Calu3 (cell line): Measurements from ENCODE around the gene GALNTL6. TPM values are rescaled to one million over a fixed set of nuclear protein-coding genes. Genes with fewer than 3 reads are reported as not detected.
"Not testable (repeated sequence)": the region's sequence is repeated elsewhere in the genome, so short reads cannot be mapped to it uniquely, and the experiment has no call there.

ENCODE experiments used
- BruUV-seq: library from RNA; stranded (reverse); fragments of 400-500 nt; replicated peaks from 2 replicates; lab custom pipeline; 2021; lab: Mats Ljungman, UMichigan
- CTCF ChIA-PET: fragments of 300-600 bp; sonication (Branson Sonifier 250); formaldehyde crosslinking; loops from one replicate; lab custom pipeline; 2022; ENCODE audit warnings: antibody characterized with exemption; lab: Charles Lee
- DNase-seq: peaks from one replicate; pipeline ENCODE4 v3.0.0; 2022
- H3K27ac Mint-ChIP-seq: one replicate; pipeline ENCODE4 v1.8.0; 2022; ENCODE audit warnings: mixed read lengths; ENCODE audit not compliant: unreplicated experiment
- H3K27me3 Mint-ChIP-seq: one replicate; pipeline ENCODE4 v1.8.0; 2022; ENCODE audit warnings: mixed read lengths; ENCODE audit not compliant: unreplicated experiment
- H3K36me3 Mint-ChIP-seq: one replicate; pipeline ENCODE4 v1.8.0; 2022; ENCODE audit warnings: mild to moderate bottlenecking, moderate library complexity, mixed read lengths; ENCODE audit not compliant: insufficient read depth, unreplicated experiment
- H3K4me1 Mint-ChIP-seq: one replicate; pipeline ENCODE4 v1.8.0; 2022; ENCODE audit warnings: mild to moderate bottlenecking, low read depth, mixed read lengths; ENCODE audit not compliant: unreplicated experiment
- H3K4me3 Mint-ChIP-seq: one replicate; pipeline ENCODE4 v1.8.0; 2022; ENCODE audit warnings: mild to moderate bottlenecking, low read depth, moderate library complexity, mixed read lengths; ENCODE audit not compliant: unreplicated experiment
- H3K9me3 Mint-ChIP-seq: one replicate; pipeline ENCODE4 v1.8.0; 2022; ENCODE audit warnings: low read depth, mixed read lengths; ENCODE audit not compliant: unreplicated experiment
- CTCF ChIP-seq: fragments of 200-600 bp; IDR thresholded peaks from one replicate; pipeline ENCODE4 v1.8.0; 2022; ENCODE audit warnings: antibody characterized with exemption; ENCODE audit not compliant: unreplicated experiment
- intact Hi-C: fragments of 100-400 bp; cut with micrococcal nuclease; formaldehyde crosslinking; loops from one replicate; pipeline ENCODE4 v1.10.0; 2022; ENCODE audit not compliant: unreplicated experiment
- total RNA-seq: library from RNA; stranded (reverse); gene quantifications from 2 replicates; pipeline ENCODE4 v1.2.3, GENCODE V29; 2022

The GALNTL6 gene
- total RNA-seq, 1 experiment from 2014 or later, result not detected

DNA sequence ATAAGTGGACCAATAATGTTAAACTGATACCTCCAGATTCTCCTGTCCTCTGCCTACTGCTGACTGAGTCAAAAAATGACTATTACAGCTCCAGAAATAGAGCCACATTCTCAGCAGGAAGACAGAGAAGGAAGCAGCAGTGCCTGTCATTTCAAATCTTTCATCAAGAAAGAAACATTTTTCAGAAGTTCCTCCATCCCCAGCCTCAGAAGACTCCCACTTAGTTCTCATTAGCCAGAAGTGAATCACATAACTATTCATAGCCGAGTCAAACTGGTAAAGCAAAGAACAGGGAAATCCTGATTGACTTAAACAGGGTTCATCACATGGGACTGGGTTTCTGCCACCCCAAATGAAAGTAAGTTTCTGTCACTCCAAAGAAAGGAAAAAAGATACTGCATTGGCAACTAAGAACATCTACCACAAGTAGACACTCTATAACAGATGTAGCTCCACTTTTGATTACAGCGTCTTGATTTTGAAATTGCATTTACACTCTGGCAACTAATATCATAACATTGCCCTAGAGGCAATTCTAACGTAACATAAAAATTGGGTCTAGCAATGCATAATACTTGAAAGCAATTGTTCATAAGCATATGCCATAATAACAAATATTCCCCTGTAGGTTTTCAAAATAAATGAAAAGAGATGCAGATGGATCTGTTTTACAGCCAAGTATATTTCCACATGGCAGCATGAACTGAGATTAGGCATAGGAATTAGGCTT, 599.8 kb downstream of the GALNTL6 start:
- TF ChIP-seq CTCF, result no peak
- no peaks in the 10 kb centered on the region for H3K4me1 Mint-ChIP-seq
- CTCF ChIA-PET, result no interaction called here
- no peak for DNase-seq
- no TSS peak for BruUV-seq
- H3K27ac Mint-ChIP-seq, result no peak overlapping the region
- H3K27me3 Mint-ChIP-seq, result no peaks in the 10 kb centered on the region
- no peak overlapping the region for H3K4me3 Mint-ChIP-seq
- intact Hi-C loops, result no loop called here
- H3K9me3 Mint-ChIP-seq, result no peaks in the 10 kb centered on the region
- H3K36me3 Mint-ChIP-seq, result no peaks in the 10 kb centered on the region

DNA sequence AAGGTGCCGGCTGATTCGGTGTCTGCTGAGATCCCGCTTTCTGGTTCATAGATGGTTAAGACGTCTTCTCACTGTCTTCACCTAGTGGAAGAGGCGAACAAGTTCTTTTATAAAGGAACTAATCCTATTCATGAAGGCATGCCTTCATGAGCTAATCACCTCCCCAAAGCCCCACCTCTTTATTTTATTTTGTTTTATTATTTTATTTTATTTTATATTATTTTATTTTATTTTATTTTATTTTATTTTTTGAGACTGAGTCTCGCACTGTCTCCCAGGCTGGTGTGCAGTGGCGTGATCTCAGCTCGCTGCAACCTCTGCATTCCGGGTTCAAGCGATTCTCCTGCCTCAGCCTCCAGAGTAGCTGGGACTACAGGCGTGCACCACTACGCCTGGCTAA, 615.8 kb downstream of the GALNTL6 start:
- DNase-seq, CTCF ChIA-PET, H3K27ac Mint-ChIP-seq, H3K27me3 Mint-ChIP-seq, H3K4me1 Mint-ChIP-seq, H3K36me3 Mint-ChIP-seq, BruUV-seq, H3K4me3 Mint-ChIP-seq, H3K9me3 Mint-ChIP-seq, intact Hi-C loops: not testable (repeated sequence)

- Mint-ChIP-seq H3K27me3 (no peaks in the 10 kb centered on the region), H3K4me3 (no peak overlapping the region), H3K36me3 (no peaks in the 10 kb centered on the region), H3K27ac (no peak overlapping the region), H3K4me1 (no peaks in the 10 kb centered on the region), H3K9me3 (no peaks in the 10 kb centered on the region)
- intact Hi-C loops, result no loop called here
- DNase-seq, result no peak
- CTCF ChIA-PET, result no interaction called here
- BruUV-seq, result no TSS peak
- no peak for TF ChIP-seq CTCF
Measured at GRCh38 chr4:172480471-172480870, 667.3 kb downstream of the GALNTL6 start.

DNA sequence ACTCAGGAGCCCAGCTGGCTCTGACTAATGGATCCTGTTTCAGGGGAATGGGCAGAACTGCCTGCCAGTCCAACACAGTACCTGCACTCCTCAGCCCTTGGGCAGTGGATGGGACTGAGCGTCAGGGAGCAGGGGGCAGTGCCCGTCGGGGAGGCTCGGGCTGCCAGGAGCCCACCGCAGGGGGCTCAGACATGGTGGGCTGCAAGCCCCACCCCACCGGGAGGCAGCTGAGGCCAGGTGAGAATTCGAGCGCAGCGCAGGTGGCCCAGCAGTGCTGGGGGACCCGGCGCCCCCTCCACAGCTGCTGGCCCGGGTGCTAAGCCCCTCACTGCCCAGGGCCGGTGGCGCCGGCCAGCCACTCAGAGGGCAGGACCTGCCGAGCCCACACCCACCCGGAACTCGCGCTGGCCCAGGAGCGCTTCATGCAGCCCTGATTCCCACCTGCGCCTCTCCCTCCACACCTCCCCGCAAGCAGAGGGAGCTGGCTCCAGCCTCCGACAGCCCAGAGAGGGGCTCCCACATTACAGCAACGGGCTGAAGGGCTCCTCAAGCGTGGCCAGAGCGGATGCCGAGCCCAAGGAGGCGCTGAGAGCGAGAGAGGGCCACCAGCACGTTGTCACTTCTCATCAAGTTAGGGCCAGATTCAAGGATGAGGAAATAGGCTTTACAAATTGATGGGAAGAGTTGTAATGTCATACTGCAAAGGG, 668.8 kb downstream of the GALNTL6 start:
- CTCF ChIA-PET, result no interaction called here

More for the DNA sequence above, 668.8 kb downstream of the GALNTL6 start:
- no peaks in the 10 kb centered on the region for H3K36me3 Mint-ChIP-seq
- no peaks in the 10 kb centered on the region for H3K27me3 Mint-ChIP-seq
- no peaks in the 10 kb centered on the region for H3K9me3 Mint-ChIP-seq
- no peak for TF ChIP-seq CTCF
- H3K27ac Mint-ChIP-seq, result no peak overlapping the region
- no peak overlapping the region for H3K4me3 Mint-ChIP-seq
- BruUV-seq, result no TSS peak
- DNase-seq, result no peak
- no peaks in the 10 kb centered on the region for H3K4me1 Mint-ChIP-seq
- intact Hi-C loops, result no loop called here
